Measurements from ENCODE around the gene ADAR. TPM values are rescaled to one million over a fixed set of nuclear protein-coding genes. Genes with fewer than 3 reads are reported as not detected.

ADAR gene
- total and polyA plus RNA-seq, 11 donors: 16.0 to 117 (median 54.3) TPM

- WGBS, 4 donors: 70 to 77% (median 71%) methylated on average over 5 of the region's 5 CpGs
- DNase-seq (peak in 1 of 5 donors; percentile 47), ATAC-seq (peak; percentile 24 to 87 (median 62))
- peaks cover 0 to 20% (median 0%) of the 10 kb centered on the region in 9 donors for H3K36me3 ChIP-seq
- no peaks in the 10 kb centered on the region for H3K27me3 ChIP-seq
- H3K27ac ChIP-seq: peak overlapping the region in 1 of 12 donors; percentile 3
- no peak overlapping the region for H3K4me3 ChIP-seq
- H3K4me1 ChIP-seq: peaks cover 0 to 38% (median 23%) of the 10 kb centered on the region in 12 donors
- TF ChIP-seq CTCF (IDR thresholded peaks at IDR 0.05) (no peak), POLR2A (IDR thresholded peaks at IDR 0.05) (no peak)
- intact Hi-C loops (cut with DNase I): no loop called here
- no peaks in the 10 kb centered on the region for H3K9me3 ChIP-seq
Observed at GRCh38 chr1:154616659-154617345, 8.8 kb upstream of the ADAR start.

GRCh38 chr1:154615411-154615810 lies 7.4 kb upstream of the ADAR start:
- no peak for DNase-seq
- Histone ChIP-seq H3K27me3 (no peaks in the 10 kb centered on the region), H3K4me3 (no peak overlapping the region), H3K27ac (no peak overlapping the region), H3K36me3 (peaks cover 0 to 17% (median 0%) of the 10 kb centered on the region in 9 donors), H3K4me1 (peaks cover 0 to 36% (median 12%) of the 10 kb centered on the region in 12 donors), H3K9me3 (no peaks in the 10 kb centered on the region)
- ATAC-seq: no peak
- intact Hi-C loops (cut with DNase I): no loop called here
- no peak for TF ChIP-seq POLR2A (IDR thresholded peaks at IDR 0.05)
- no peak for TF ChIP-seq CTCF (IDR thresholded peaks at IDR 0.05)
- WGBS, 4 donors: 91 to 94% (median 94%) methylated on average over 4 of the region's 4 CpGs

- DNase-seq: no peak
- ATAC-seq: no peak
- no peak overlapping the region for H3K4me3 ChIP-seq
- WGBS, 4 donors: 76 to 86% (median 82%) methylated on average over 6 of the region's 6 CpGs
- H3K4me1 ChIP-seq: peaks cover 0 to 38% (median 12%) of the 10 kb centered on the region in 12 donors
- TF ChIP-seq CTCF (IDR thresholded peaks at IDR 0.05): no peak
- TF ChIP-seq POLR2A (IDR thresholded peaks at IDR 0.05): no peak
- H3K9me3 ChIP-seq: no peaks in the 10 kb centered on the region
- no peaks in the 10 kb centered on the region for H3K27me3 ChIP-seq
- intact Hi-C loops (cut with DNase I): no loop called here
- no peak overlapping the region for H3K27ac ChIP-seq
- H3K36me3 ChIP-seq: peaks cover 0 to 17% (median 0%) of the 10 kb centered on the region in 9 donors
Observed at GRCh38 chr1:154614901-154615300, 6.9 kb upstream of the ADAR start.

- no peak for ATAC-seq
- no peak overlapping the region for H3K27ac ChIP-seq
- DNase-seq: no peak
- H3K36me3 ChIP-seq: peaks cover 0 to 11% (median 0%) of the 10 kb centered on the region in 9 donors
- WGBS, 4 donors: 96 to 100% (median 97%) methylated on average over 3 to 4 of the region's 4 CpGs
- H3K9me3 ChIP-seq: no peaks in the 10 kb centered on the region
- H3K4me3 ChIP-seq: no peak overlapping the region
- TF ChIP-seq POLR2A (IDR thresholded peaks at IDR 0.05): no peak
- H3K27me3 ChIP-seq: no peaks in the 10 kb centered on the region
- intact Hi-C loops (cut with DNase I): no loop called here
- H3K4me1 ChIP-seq: peaks cover 0 to 39% (median 14%) of the 10 kb centered on the region in 12 donors
Observed at GRCh38 chr1:154614247-154614646, 6.3 kb upstream of the ADAR start.
